HepG2 (cell line): Measurements from ENCODE around the gene TNP2. TPM values are rescaled to one million over a fixed set of nuclear protein-coding genes. Genes with fewer than 3 reads are reported as not detected.

ENCODE experiments used
- AGO2 ChIP-seq: fragments of 200-400 bp; formaldehyde crosslinking; optimal IDR thresholded peaks from 2 replicates; pipeline ENCODE3; 2017; ENCODE audit warnings: mild to moderate bottlenecking, low read depth, low read length, moderate library complexity
- ELF3 ChIP-seq: IDR thresholded peaks from 2 replicates; pipeline ENCODE4 v1.6.1; 2016; ENCODE audit warnings: missing genetic modification reagents, missing compliant biosample characterization
- ESRRA ChIP-seq: sonication (generic); formaldehyde crosslinking; IDR thresholded peaks from 2 replicates; pipeline ENCODE4 v1.5.1; 2020; ENCODE audit warnings: mild to moderate bottlenecking, low read depth, missing genetic modification reagents
- GPN1 ChIP-seq: sonication (generic); formaldehyde crosslinking; IDR thresholded peaks from 2 replicates; pipeline ENCODE4 v1.5.1; 2020; ENCODE audit warnings: missing genetic modification reagents, borderline replicate concordance
- HIVEP1 ChIP-seq: sonication (generic); formaldehyde crosslinking; IDR thresholded peaks from 2 replicates; pipeline ENCODE4 v1.4.0; 2020; ENCODE audit warnings: mild to moderate bottlenecking, missing genetic modification reagents
- HMG20B ChIP-seq: conservative IDR thresholded peaks from 2 replicates; pipeline ENCODE4 v1.6.1; 2016; ENCODE audit warnings: missing genetic modification reagents, missing compliant biosample characterization
- KDM3A ChIP-seq: IDR thresholded peaks from 2 replicates; pipeline ENCODE4 v1.6.1; 2018; ENCODE audit warnings: low read depth, missing compliant biosample characterization
- MED1 ChIP-seq: sonication (generic); formaldehyde crosslinking; IDR thresholded peaks from 2 replicates; pipeline ENCODE4 v1.4.0; 2020; ENCODE audit warnings: missing genetic modification reagents
- NR3C1 ChIP-seq: sonication (generic); formaldehyde crosslinking; IDR thresholded peaks from 2 replicates; pipeline ENCODE4 v1.4.0; 2020; ENCODE audit warnings: missing genetic modification reagents
- NRL ChIP-seq: sonication (generic); formaldehyde crosslinking; IDR thresholded peaks from 2 replicates; pipeline ENCODE4 v1.5.0; 2020; ENCODE audit warnings: missing genetic modification reagents, mild to moderate bottlenecking, moderate library complexity, borderline replicate concordance
- SALL2 ChIP-seq: sonication (generic); formaldehyde crosslinking; IDR thresholded peaks from 2 replicates; pipeline ENCODE4 v1.8.1; 2023; ENCODE audit warnings: mild to moderate bottlenecking, missing genetic modification reagents, inconsistent platforms
- SP4 ChIP-seq: sonication (generic); formaldehyde crosslinking; IDR thresholded peaks from 2 replicates; pipeline ENCODE4 v1.8.1; 2023; ENCODE audit warnings: mild to moderate bottlenecking, missing genetic modification reagents
- STAT6 ChIP-seq: sonication (generic); formaldehyde crosslinking; IDR thresholded peaks from 2 replicates; pipeline ENCODE4 v1.4.0; 2020; ENCODE audit warnings: missing genetic modification reagents, mild to moderate bottlenecking, borderline replicate concordance
- TGIF2 ChIP-seq: IDR thresholded peaks from 2 replicates; pipeline ENCODE4 v1.6.1; 2016; ENCODE audit warnings: control low read depth, missing compliant biosample characterization
- TMF1 ChIP-seq: sonication (generic); formaldehyde crosslinking; IDR thresholded peaks from 2 replicates; pipeline ENCODE4 v1.8.1; 2022; ENCODE audit warnings: low read depth, missing genetic modification reagents
- WIZ ChIP-seq: sonication (generic); formaldehyde crosslinking; IDR thresholded peaks from 2 replicates; pipeline ENCODE4 v1.5.1; 2020; ENCODE audit warnings: mild to moderate bottlenecking, missing genetic modification reagents
- ZFP1 ChIP-seq: IDR thresholded peaks from 2 replicates; pipeline ENCODE4 v1.6.1; 2016
- ZFP36L2 ChIP-seq: sonication (generic); formaldehyde crosslinking; IDR thresholded peaks from 2 replicates; pipeline ENCODE4 v1.4.0; 2020; ENCODE audit warnings: missing genetic modification reagents
- ZFYVE20 ChIP-seq: sonication (generic); formaldehyde crosslinking; IDR thresholded peaks from 2 replicates; pipeline ENCODE4 v1.8.0; 2023; ENCODE audit warnings: low read depth, mild to moderate bottlenecking, moderate library complexity, missing genetic modification reagents, borderline replicate concordance
- ZNF138 ChIP-seq: sonication (generic); formaldehyde crosslinking; IDR thresholded peaks from 2 replicates; pipeline ENCODE4 v1.5.0; 2020; ENCODE audit warnings: mild to moderate bottlenecking, low read depth, missing genetic modification reagents
- ZNF367 ChIP-seq: sonication (generic); formaldehyde crosslinking; IDR thresholded peaks from 2 replicates; pipeline ENCODE4 v1.4.0; 2020; ENCODE audit warnings: missing genetic modification reagents, borderline replicate concordance
- ZNF430 ChIP-seq: sonication (generic); formaldehyde crosslinking; IDR thresholded peaks from 2 replicates; pipeline ENCODE4 v1.9.0; 2021; ENCODE audit warnings: mild to moderate bottlenecking, missing genetic modification reagents
- ZNF513 ChIP-seq: sonication (generic); formaldehyde crosslinking; conservative IDR thresholded peaks from 2 replicates; pipeline ENCODE4 v1.5.0; 2020; ENCODE audit warnings: missing genetic modification reagents
- ZNF563 ChIP-seq: sonication (generic); formaldehyde crosslinking; IDR thresholded peaks from 2 replicates; pipeline ENCODE4 v1.8.0; 2022; ENCODE audit warnings: mild to moderate bottlenecking, moderate library complexity, missing genetic modification reagents
- ZNF605 ChIP-seq: sonication (generic); formaldehyde crosslinking; IDR thresholded peaks from 2 replicates; pipeline ENCODE4 v1.8.0; 2022; ENCODE audit warnings: mild to moderate bottlenecking, missing genetic modification reagents
- ZNF775 ChIP-seq: sonication (generic); formaldehyde crosslinking; IDR thresholded peaks from 2 replicates; pipeline ENCODE4 v1.4.0; 2020; ENCODE audit warnings: missing genetic modification reagents, mild to moderate bottlenecking, moderate library complexity, borderline replicate concordance
- ZNF776 ChIP-seq: sonication (generic); formaldehyde crosslinking; IDR thresholded peaks from 2 replicates; pipeline ENCODE4 v1.4.0; 2020; ENCODE audit warnings: mild to moderate bottlenecking, missing genetic modification reagents
- polyA plus RNA-seq, 8 experiments: library from polyadenylated mRNA; depleted of rRNA in 3 of 8; stranded (reverse) in 7 of 8; unstranded in 1 of 8; fragments of >200 nt; fragmentation: Illumina TruSeq in 4 of 8; extraction: Trizol in 4 of 8; gene quantifications; 2 replicates each; pipeline versions ENCODE4 v1.2.1 to v1.2.3, GENCODE V29; 2011 to 2016; ENCODE audit warnings: low read depth in 4 of 8, missing spikeins in 1 of 8, mixed read lengths in 1 of 8; ENCODE audit not compliant: insufficient read depth in 1 of 8
- total RNA-seq, 5 experiments: library from RNA; depleted of rRNA; stranded (reverse); fragments of >200 nt; fragmentation: Illumina TruSeq; extraction: Trizol; gene quantifications; 2 replicates each; pipeline ENCODE4 v1.2.3, GENCODE V29; 2016; ENCODE audit warnings: low read depth in 1 of 5

The TNP2 gene
- total and polyA plus RNA-seq, 2 of the 13 experiments (the other 11 are each of a cell fraction or from before 2014, with no cell fraction given) = not detected

DNA sequence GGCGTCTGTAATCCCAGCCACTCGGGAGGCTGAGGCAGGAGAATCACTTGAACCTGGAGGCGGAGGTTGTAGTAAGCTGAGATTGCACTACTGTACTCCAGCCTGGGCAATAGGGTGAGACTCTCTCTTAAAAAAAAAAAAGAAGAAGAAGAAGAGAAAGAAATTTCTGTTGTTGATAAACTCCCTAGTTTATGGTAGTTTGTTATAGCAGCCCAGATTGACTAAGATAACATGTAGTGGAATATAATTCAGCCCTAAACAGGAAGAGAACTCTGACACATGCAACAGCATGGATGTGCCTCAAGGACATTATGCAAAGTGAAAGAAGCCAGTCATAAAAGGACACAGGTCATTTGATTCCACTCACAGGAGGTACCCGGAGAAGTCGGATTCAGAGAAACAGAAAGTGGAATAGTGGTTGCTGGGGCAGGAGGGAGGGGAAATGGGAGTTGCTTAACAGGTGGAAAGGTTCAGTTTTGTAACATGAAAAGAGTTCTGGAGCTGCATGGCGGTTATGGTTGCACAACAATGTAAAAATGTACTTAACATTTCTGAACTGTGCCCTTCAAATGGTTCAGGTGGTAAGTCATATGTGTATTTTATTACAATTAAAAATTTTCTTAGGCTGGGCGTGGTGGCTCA is 38.0 kb upstream of the TNP2 start (continued):
- no peak for TF ChIP-seq WIZ (CRISPR knock-in tag)
- no peak for TF ChIP-seq ZNF563
- no peak for TF ChIP-seq ZNF776 (CRISPR knock-in tag)
- TF ChIP-seq ZFP1 (CRISPR knock-in tag) = peak; percentile 91
- TF ChIP-seq ZFP36L2 (CRISPR knock-in tag) = no peak
- no peak for TF ChIP-seq SP4 (CRISPR knock-in tag)
- peak; percentile 57 for TF ChIP-seq ESRRA
- TF ChIP-seq NR3C1 (CRISPR knock-in tag) = no peak
- TF ChIP-seq HMG20B (CRISPR knock-in tag) = 0 out of 2 replicates have a peak, but pooled peaks have one; percentile 38
- 0 out of 2 replicates have a peak, but pooled peaks have one; percentile 35 for TF ChIP-seq ZNF367
- TF ChIP-seq TGIF2 (CRISPR knock-in tag) = peak; percentile 62; the same call in 1 of the 2 replicates
- TF ChIP-seq SALL2 (CRISPR knock-in tag) = 0 out of 2 replicates have a peak, but pooled peaks have one; percentile 51
- TF ChIP-seq ZNF775 (CRISPR knock-in tag) = no peak
- no peak for TF ChIP-seq AGO2
- TF ChIP-seq GPN1 (CRISPR knock-in tag) = no peak
- TF ChIP-seq ZNF513 = no peak
- no peak for TF ChIP-seq ZFYVE20 (CRISPR knock-in tag)
- TF ChIP-seq ZNF605 = no peak; the same call in 1 of the 2 replicates
- no peak for TF ChIP-seq ZNF138 (CRISPR knock-in tag)
- TF ChIP-seq ELF3 (CRISPR knock-in tag) = peak; percentile 82
- peak; percentile 65; the same call in 1 of the 2 replicates for TF ChIP-seq STAT6 (CRISPR knock-in tag)
- peak; percentile 92 for TF ChIP-seq KDM3A (CRISPR knock-in tag)
- TF ChIP-seq MED1 (CRISPR knock-in tag) = peak; percentile 95
- TF ChIP-seq NRL (CRISPR knock-in tag) = no peak
- no peak; the same call in 1 of the 2 replicates for TF ChIP-seq TMF1
- TF ChIP-seq HIVEP1 (CRISPR knock-in tag) = no peak
- TF ChIP-seq ZNF430 (CRISPR knock-in tag) = 0 out of 2 replicates have a peak, but pooled peaks have one; percentile 60
